Colonic mucosa (tissue), 4 donors: ENCODE results near the gene TRIM14. TPM values are rescaled to one million over a fixed set of nuclear protein-coding genes. Genes with fewer than 3 reads are reported as not detected.
A peak's percentile ranks its signal among the peaks of the same experiment; 100 is the strongest.

Source experiments
- DNase-seq: peaks from one replicate; pipeline ENCODE4 v3.0.0-alpha.2; 2020
- H3K27ac ChIP-seq: fragments of 200-600 bp; one replicate; pipeline ENCODE4 v1.8.0; 2021
- H3K27me3 ChIP-seq: fragments of 200-600 bp; one replicate; pipeline ENCODE4 v1.8.0; 2021
- H3K36me3 ChIP-seq: fragments of 200-600 bp; one replicate; pipeline ENCODE4 v1.8.0; 2021
- H3K4me1 ChIP-seq: fragments of 200-600 bp; one replicate; pipeline ENCODE4 v1.8.0; 2021; ENCODE audit warnings: mild to moderate bottlenecking
- H3K4me3 ChIP-seq: fragments of 200-600 bp; one replicate; pipeline ENCODE4 v1.8.0; 2021
- H3K9ac ChIP-seq, 2 donors: one replicate each; pipeline ENCODE4 v1.7.0; 2013; ENCODE audit warnings: control low read depth in 2 of 2, low read depth in 2 of 2, low read length in 2 of 2
- H3K9me3 ChIP-seq: fragments of 200-600 bp; one replicate; pipeline ENCODE4 v1.8.0; 2021
- intact Hi-C: fragments of 100-400 bp; cut with DNase I; formaldehyde crosslinking; loops from one replicate; pipeline ENCODE4 v1.14.1; 2022
- total RNA-seq, 2 donors: library from RNA; stranded (reverse); fragmentation: NEBNext Ultra II Directional in 1 of 2; extraction: Animal tissue kit (Norgen Biotek cat#: 25700) in 1 of 2; gene quantifications; one replicate each; pipeline ENCODE4 v1.2.1, GENCODE V29; 2021
- TF ChIP-seq, protein P1 (sequence below): fragments of 200-600 bp; IDR thresholded peaks from one replicate; pipeline ENCODE4 v1.8.0; 2022; ENCODE audit warnings: antibody characterized with exemption, mild to moderate bottlenecking
- donor health status: healthy.
- donor health status: DM: no; HTN: no; CAD: no.
- donor health status: DM: no; HTN: no; CAD: no.

The TRIM14 gene
- total RNA-seq, 2 donors from 2014 or later: 44.6 to 62.0 TPM

DNA sequence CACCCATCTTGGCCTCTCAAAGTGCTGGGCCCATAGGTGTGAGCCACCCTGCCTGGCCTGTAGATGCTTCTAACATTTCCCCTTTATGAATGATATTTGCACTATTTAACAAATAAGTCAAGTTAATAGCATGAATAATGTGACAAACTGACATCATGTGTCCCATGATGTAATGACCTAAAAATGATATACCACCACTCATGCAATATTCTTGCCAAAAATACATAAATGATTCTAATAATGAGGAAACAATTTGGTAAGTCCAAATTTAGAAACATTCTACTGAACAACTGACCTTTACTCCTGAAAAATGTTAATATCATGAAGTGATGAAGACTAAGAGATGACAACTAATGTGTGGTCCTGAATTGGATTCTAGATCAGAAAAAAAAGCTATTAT, 33.5 kb upstream of the TRIM14 start:
- intact Hi-C loops: no loop called here

DNA sequence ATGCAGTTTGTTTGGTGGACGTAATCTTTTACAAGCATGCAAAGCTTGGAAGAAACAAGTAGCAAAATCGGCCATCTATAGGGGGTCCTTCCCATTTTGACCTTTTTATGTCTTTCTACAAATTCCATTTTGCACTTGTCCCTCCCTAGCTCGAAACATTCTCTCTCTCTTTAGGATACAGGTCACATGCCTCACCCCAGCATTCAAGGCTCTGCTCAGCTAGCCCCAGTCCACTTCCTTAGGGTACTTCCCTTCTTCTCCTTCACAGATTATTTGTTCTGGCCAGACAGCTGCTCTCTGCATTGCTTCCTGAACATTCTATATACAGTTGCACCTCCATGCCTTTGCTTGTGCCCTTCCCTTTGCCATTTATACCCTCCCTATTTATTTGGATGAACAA, 31.7 kb upstream of the TRIM14 start:
- Histone ChIP-seq H3K9ac (no peak overlapping the region), H3K4me1 (peaks cover 11% of the 10 kb centered on the region), H3K27me3 (no peaks in the 10 kb centered on the region), H3K36me3 (no peaks in the 10 kb centered on the region), H3K27ac (no peak overlapping the region), H3K4me3 (no peak overlapping the region), H3K9me3 (no peaks in the 10 kb centered on the region)
- intact Hi-C loops: no loop called here
- no peak for DNase-seq
- TF ChIP-seq, protein P1, sequence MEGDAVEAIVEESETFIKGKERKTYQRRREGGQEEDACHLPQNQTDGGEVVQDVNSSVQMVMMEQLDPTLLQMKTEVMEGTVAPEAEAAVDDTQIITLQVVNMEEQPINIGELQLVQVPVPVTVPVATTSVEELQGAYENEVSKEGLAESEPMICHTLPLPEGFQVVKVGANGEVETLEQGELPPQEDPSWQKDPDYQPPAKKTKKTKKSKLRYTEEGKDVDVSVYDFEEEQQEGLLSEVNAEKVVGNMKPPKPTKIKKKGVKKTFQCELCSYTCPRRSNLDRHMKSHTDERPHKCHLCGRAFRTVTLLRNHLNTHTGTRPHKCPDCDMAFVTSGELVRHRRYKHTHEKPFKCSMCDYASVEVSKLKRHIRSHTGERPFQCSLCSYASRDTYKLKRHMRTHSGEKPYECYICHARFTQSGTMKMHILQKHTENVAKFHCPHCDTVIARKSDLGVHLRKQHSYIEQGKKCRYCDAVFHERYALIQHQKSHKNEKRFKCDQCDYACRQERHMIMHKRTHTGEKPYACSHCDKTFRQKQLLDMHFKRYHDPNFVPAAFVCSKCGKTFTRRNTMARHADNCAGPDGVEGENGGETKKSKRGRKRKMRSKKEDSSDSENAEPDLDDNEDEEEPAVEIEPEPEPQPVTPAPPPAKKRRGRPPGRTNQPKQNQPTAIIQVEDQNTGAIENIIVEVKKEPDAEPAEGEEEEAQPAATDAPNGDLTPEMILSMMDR: no peak

More for the DNA sequence above, 33.5 kb upstream of the TRIM14 start:
- no peak overlapping the region for H3K9ac ChIP-seq
- no peak overlapping the region for H3K27ac ChIP-seq
- no peak overlapping the region for H3K4me3 ChIP-seq
- H3K27me3 ChIP-seq: no peaks in the 10 kb centered on the region
- TF ChIP-seq, protein P1: no peak
- H3K36me3 ChIP-seq: no peaks in the 10 kb centered on the region
- DNase-seq: no peak
- no peaks in the 10 kb centered on the region for H3K9me3 ChIP-seq
- no peaks in the 10 kb centered on the region for H3K4me1 ChIP-seq

DNA sequence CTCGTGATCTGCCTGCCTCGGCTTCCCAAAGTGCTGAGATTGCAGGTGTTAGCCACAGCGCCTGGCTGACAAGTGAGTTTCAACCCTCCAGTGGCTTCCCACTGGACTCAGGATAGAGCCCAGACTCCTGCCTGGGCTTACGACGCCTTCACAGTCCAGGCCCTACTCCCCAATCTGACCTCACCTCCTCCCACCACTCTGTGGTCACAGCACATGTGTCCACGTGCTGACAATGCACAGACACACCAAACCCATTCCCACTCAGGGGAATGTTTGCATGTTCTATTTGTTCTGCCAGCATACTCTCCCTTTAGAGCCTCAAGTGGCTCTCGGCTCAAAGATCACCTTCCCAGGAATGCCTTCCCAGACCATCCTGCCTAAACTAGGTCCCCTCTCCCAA, 31.1 kb upstream of the TRIM14 start:
- intact Hi-C loops: no loop called here
- no peaks in the 10 kb centered on the region for H3K36me3 ChIP-seq
- no peaks in the 10 kb centered on the region for H3K9me3 ChIP-seq
- H3K4me3 ChIP-seq: no peak overlapping the region
- no peak overlapping the region for H3K27ac ChIP-seq
- TF ChIP-seq, protein P1: no peak
- peaks cover 16% of the 10 kb centered on the region for H3K4me1 ChIP-seq
- H3K27me3 ChIP-seq: no peaks in the 10 kb centered on the region
- no peak overlapping the region for H3K9ac ChIP-seq
- DNase-seq: no peak

- no peaks in the 10 kb centered on the region for H3K9me3 ChIP-seq
- DNase-seq: no peak
- H3K9ac ChIP-seq: no peak overlapping the region
- H3K27ac ChIP-seq: no peak overlapping the region
- no peaks in the 10 kb centered on the region for H3K36me3 ChIP-seq
- TF ChIP-seq, protein P1: no peak
- no peaks in the 10 kb centered on the region for H3K27me3 ChIP-seq
- intact Hi-C loops: no loop called here
- peaks cover 16% of the 10 kb centered on the region for H3K4me1 ChIP-seq
- no peak overlapping the region for H3K4me3 ChIP-seq
Measured at GRCh38 chr9:98149422-98149821, 30.4 kb upstream of the TRIM14 start.

- Histone ChIP-seq H3K9me3 (no peaks in the 10 kb centered on the region), H3K36me3 (no peaks in the 10 kb centered on the region), H3K4me3 (no peak overlapping the region), H3K27me3 (no peaks in the 10 kb centered on the region), H3K9ac (no peak overlapping the region), H3K4me1 (peaks cover 20% of the 10 kb centered on the region), H3K27ac (no peak overlapping the region)
- DNase-seq: no peak
- TF ChIP-seq, protein P1: no peak
- intact Hi-C loops: no loop called here
Measured at GRCh38 chr9:98148486-98148885, 29.5 kb upstream of the TRIM14 start.

GRCh38 chr9:98147582-98147981, 28.6 kb upstream of the TRIM14 start:
- no peak overlapping the region for H3K4me3 ChIP-seq
- DNase-seq: no peak
- no peaks in the 10 kb centered on the region for H3K9me3 ChIP-seq
- TF ChIP-seq, protein P1: no peak
- H3K27me3 ChIP-seq: no peaks in the 10 kb centered on the region
- H3K4me1 ChIP-seq: peaks cover 25% of the 10 kb centered on the region
- intact Hi-C loops: no loop called here
- no peak overlapping the region for H3K9ac ChIP-seq
- no peaks in the 10 kb centered on the region for H3K36me3 ChIP-seq
- H3K27ac ChIP-seq: peak overlapping the region; percentile 85
